ENCODE results near the gene C2orf78. TPM values are rescaled to one million over a fixed set of nuclear protein-coding genes. Genes with fewer than 3 reads are reported as not detected.

Gene C2orf78
- total and polyA plus RNA-seq, 10 of the 15 experiments (the other 5 are each of a cell fraction or from before 2014, with no cell fraction given): 0.08 to 0.82 (median 0.40) TPM

- Histone ChIP-seq H3K4me2 (ENCODE audit: control insufficient read depth, insufficient read depth) (peak overlapping the region; percentile 63), H3K27ac (ENCODE audit: control insufficient read depth, insufficient read depth) (no peak overlapping the region), H3K4me3 (no peak overlapping the region), H3K36me3 (ENCODE audit: control insufficient read depth in 2 of 2, insufficient read depth in 2 of 2, low read length in 1 of 2) (peaks cover 0 to 4% of the 10 kb centered on the region in 2 experiments; a peak in 1 of 4 replicates), H3K9me3 (replicated peaks; ENCODE audit: control insufficient read depth, insufficient read depth, low read length) (no peaks in the 10 kb centered on the region), H3K9ac (ENCODE audit: control insufficient read depth, insufficient read depth, low read length) (no peak overlapping the region), H2AFZ (ENCODE audit: control insufficient read depth, low read depth, low read length) (peak overlapping the region; percentile 50), H3K27me3 (replicated peaks in 1 of 2; ENCODE audit: control insufficient read depth in 2 of 2, insufficient read depth in 2 of 2, low read length in 1 of 2) (no peaks in the 10 kb centered on the region), H3K79me2 (ENCODE audit: control insufficient read depth, insufficient read depth, low read length) (peaks cover 33% of the 10 kb centered on the region), H3K4me1 (ENCODE audit: control insufficient read depth, insufficient read depth, low read length) (peaks cover 4% of the 10 kb centered on the region; the same call in 1 of the 2 replicates), H4K20me1 (ENCODE audit: control insufficient read depth, insufficient read depth) (no peaks in the 10 kb centered on the region)
- TF ChIP-seq IRF5 (IDR thresholded peaks at IDR 0.05; ENCODE audit: borderline replicate concordance) (no peak), RAD51 (IDR thresholded peaks at IDR 0.05) (no peak), IKZF1 (conservative IDR thresholded peaks at IDR 0.05) (no peak), E4F1 (IDR thresholded peaks at IDR 0.05; ENCODE audit: borderline replicate concordance, partially characterized antibody) (no peak), MEF2A (IDR thresholded peaks at IDR 0.05; ENCODE audit: insufficient read depth, low read depth, low read length) (no peak), ELK1 (IDR thresholded peaks at IDR 0.05; ENCODE audit: low read depth, low read length) (no peak), ZNF384 (IDR thresholded peaks at IDR 0.05; ENCODE audit: borderline replicate concordance, low read depth, low read length) (no peak), SIX5 (IDR thresholded peaks at IDR 0.05; ENCODE audit: low read depth, low read length, severe bottlenecking) (peak; percentile 2), ZNF622 (IDR thresholded peaks at IDR 0.05) (no peak), BACH1 (IDR thresholded peaks at IDR 0.05; ENCODE audit: borderline replicate concordance) (0 out of 2 replicates have a peak, but pooled peaks have one; percentile 2), MXI1 (IDR thresholded peaks at IDR 0.05; ENCODE audit: low read depth, low read length) (no peak), KLF5 (IDR thresholded peaks at IDR 0.05; ENCODE audit: partially characterized antibody) (no peak), RB1 (IDR thresholded peaks at IDR 0.05; ENCODE audit: borderline replicate concordance) (no peak), FOXM1 (IDR thresholded peaks at IDR 0.05; ENCODE audit: low read depth, low read length) (no peak), PML (IDR thresholded peaks at IDR 0.05; ENCODE audit: low read length) (no peak)
- in situ Hi-C loops (cut with MboI) (no loop called here), intact Hi-C loops (cut with micrococcal nuclease; ENCODE audit: unreplicated experiment) (no loop called here)
- ATAC-seq: no peak
- ChIA-PET CTCF (interaction anchor here (1.0 to 1.6 kb wide), 6 partner anchors 8 to 90 kb away, joined by 3 to 6 read pairs (median 6); no protein-coding TSS in a partner anchor), RAD21 (ENCODE audit: unreplicated experiment) (interaction anchor here (1.6 kb wide), 1 partner anchor 41 kb away, joined by 5 read pairs; no protein-coding TSS in a partner anchor), POLR2A (no interaction called here), SMC1A (ENCODE audit: uncharacterized antibody, unreplicated experiment) (interaction anchor here (0.5 to 1.5 kb wide), 3 partner anchors 9 to 63 kb away, joined by 3 to 5 read pairs (median 5); no protein-coding TSS in a partner anchor)
- no peak for DNase-seq (ENCODE audit: low read depth, low spot score)
- FAIRE-seq: no peak
- no TSS peak for BruUV-seq (replicated peaks)
- 3% methylated on average over 7 of the region's 7 CpGs for WGBS (ENCODE audit: insufficient coverage, insufficient replicate concordance, low lambda C conversion rate, missing lambda C conversion rate)
These were observed 3.8 kb upstream of the C2orf78 start for GRCh38 chr2:73780237-73780582.
